Keratinocyte (primary cell): ENCODE measurements around the gene HSP90AB1. TPM values are rescaled to one million over a fixed set of nuclear protein-coding genes. Genes with fewer than 3 reads are reported as not detected.

Source experiments
- DNase-seq: peaks from one replicate; pipeline ENCODE4 v3.0.0-alpha.2; 2011; ENCODE audit warnings: low read depth, missing footprints, low spot score
- FAIRE-seq: peaks from 2 replicates; lab custom pipeline; 2011; peaks lifted over from hg19 to GRCh38; lab: Jason Lieb, UNC
- H2AFZ ChIP-seq: 2 replicates; pipeline ENCODE4 v1.6.0; 2012; ENCODE audit warnings: low read length, control low read depth, inconsistent platforms; ENCODE audit not compliant: control insufficient read depth
- H3K27ac ChIP-seq: 2 replicates; pipeline ENCODE4 v1.5.1; 2011; ENCODE audit warnings: low read length; ENCODE audit not compliant: control insufficient read depth, insufficient read depth
- H3K27me3 ChIP-seq: 3 replicates; pipeline ENCODE4 v1.6.0; 2011; ENCODE audit warnings: low read length; ENCODE audit not compliant: control insufficient read depth, insufficient read depth; ENCODE audit errors: extremely low read depth
- H3K36me3 ChIP-seq, 2 experiments: 2 replicates in 1 of 2; 3 replicates in 1 of 2; pipeline ENCODE4 v1.5.1; 2011; ENCODE audit warnings: low read length in 2 of 2, mild to moderate bottlenecking in 1 of 2; ENCODE audit not compliant: control insufficient read depth in 2 of 2, insufficient read depth in 2 of 2; ENCODE audit errors: extremely low read depth in 1 of 2
- H3K4me1 ChIP-seq: 3 replicates; pipeline ENCODE4 v1.5.1; 2011; ENCODE audit warnings: low read length; ENCODE audit not compliant: control insufficient read depth, insufficient read depth; ENCODE audit errors: extremely low read depth
- H3K4me2 ChIP-seq: 3 replicates; pipeline ENCODE4 v1.6.0; 2011; ENCODE audit warnings: low read depth, low read length; ENCODE audit not compliant: control insufficient read depth, insufficient read depth; ENCODE audit errors: extremely low read depth
- H3K4me3 ChIP-seq, 3 experiments: fragments of 200-600 bp in 1 of 3; sonication (generic) in 1 of 3; 2 replicates in 2 of 3; 3 replicates in 1 of 3; pipeline ENCODE4 v1.5.1; 2011 to 2016; ENCODE audit warnings: low read length in 3 of 3, mild to moderate bottlenecking in 3 of 3, control low read depth in 2 of 3, inconsistent platforms in 1 of 3, low read depth in 1 of 3, mixed read lengths in 1 of 3, mixed run types in 1 of 3, moderate library complexity in 1 of 3; ENCODE audit not compliant: control insufficient read depth in 2 of 3, insufficient read depth in 2 of 3; ENCODE audit errors: extremely low read depth in 1 of 3
- H3K79me2 ChIP-seq: 2 replicates; pipeline ENCODE4 v1.6.0; 2012; ENCODE audit warnings: low read length; ENCODE audit not compliant: control insufficient read depth, insufficient read depth
- H3K9ac ChIP-seq: 3 replicates; pipeline ENCODE4 v1.6.0; 2011; ENCODE audit warnings: low read length; ENCODE audit not compliant: control insufficient read depth, insufficient read depth; ENCODE audit errors: extremely low read depth
- H3K9me1 ChIP-seq: 3 replicates; pipeline ENCODE4 v1.6.0; 2011; ENCODE audit warnings: low read length; ENCODE audit not compliant: control insufficient read depth, insufficient read depth; ENCODE audit errors: extremely low read depth
- H3K9me3 ChIP-seq: 2 replicates; pipeline ENCODE4 v1.5.1; 2012; ENCODE audit warnings: low read depth, low read length; ENCODE audit not compliant: control insufficient read depth
- H4K20me1 ChIP-seq: 3 replicates; pipeline ENCODE4 v1.6.0; 2011; ENCODE audit warnings: low read length; ENCODE audit not compliant: control insufficient read depth, insufficient read depth; ENCODE audit errors: extremely low read depth
- CTCF ChIP-seq, 3 experiments: IDR thresholded peaks in 1 of 3; conservative IDR thresholded peaks in 1 of 3; optimal IDR thresholded peaks in 1 of 3; 2 replicates in 2 of 3; 3 replicates in 1 of 3; pipeline versions ENCODE3 to v1.5.1; 2011; ENCODE audit warnings: low read length in 3 of 3, mild to moderate bottlenecking in 3 of 3, moderate library complexity in 2 of 3, control low read depth in 1 of 3, inconsistent platforms in 1 of 3; ENCODE audit not compliant: insufficient read depth in 2 of 3; ENCODE audit errors: extremely low read depth in 1 of 3
- EZH2 ChIP-seq: IDR thresholded peaks from one replicate; pipeline ENCODE4 v1.6.1; 2012; ENCODE audit warnings: inconsistent platforms, mild to moderate bottlenecking, low read length, moderate library complexity
- dilution Hi-C: fragments of 300-500 bp; cut with MboI; formaldehyde crosslinking; loops from one replicate; pipeline ENCODE4 v1.7.0; 2020; ENCODE audit warnings: low sequenced_read_pairs; ENCODE audit not compliant: extremely low pct_ligation_motif_present
- polyA plus RNA-seq, 5 experiments: library from polyadenylated mRNA; depleted of rRNA in 3 of 5; stranded (reverse) in 3 of 5; stranded (forward) in 1 of 5; unstranded in 1 of 5; fragments of >200 nt; gene quantifications; 1 replicate in 1 of 5; 2 replicates in 3 of 5; 3 replicates in 1 of 5; pipeline versions ENCODE4 v1.2.1 to v1.2.3, GENCODE V29; 2011 to 2012; ENCODE audit warnings: missing spikeins in 2 of 5, low read depth in 1 of 5, low replicate concordance in 1 of 5

The HSP90AB1 gene
- polyA plus RNA-seq, 1 donor (not counting 4 experiments of a cell fraction or from before 2014, with no cell fraction given) = 1,089 TPM

GRCh38 chr6:44207966-44208365 lies 38.9 kb upstream of the HSP90AB1 start:
- dilution Hi-C loops = no loop called here
- DNase-seq = no peak

DNA sequence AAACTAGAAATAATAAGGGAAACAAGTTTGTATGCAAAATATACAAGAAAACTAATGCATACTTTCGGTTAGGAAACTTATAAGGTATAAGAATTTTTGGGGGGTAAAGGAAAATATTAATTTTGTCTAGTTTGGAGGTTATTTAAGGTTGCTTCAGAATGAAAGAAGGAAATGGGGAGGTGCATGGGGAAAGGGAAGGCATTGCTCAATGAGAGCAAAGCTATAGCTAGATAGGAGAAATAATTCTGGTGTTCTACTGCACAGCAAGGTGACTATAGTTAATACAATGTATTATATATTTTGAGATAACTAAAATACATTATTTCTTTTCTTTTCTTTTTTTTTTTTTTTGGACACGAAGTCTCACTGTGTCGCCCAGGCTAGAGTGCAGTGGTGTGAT lies 35.6 kb upstream of the HSP90AB1 start:
- DNase-seq (no peak), FAIRE-seq (no peak)
- H2AFZ ChIP-seq = no peak overlapping the region
- H3K79me2 ChIP-seq = no peaks in the 10 kb centered on the region
- H3K27me3 ChIP-seq = no peaks in the 10 kb centered on the region
- no peak overlapping the region for H3K9ac ChIP-seq
- H3K4me2 ChIP-seq = no peak overlapping the region
- no peak overlapping the region for H3K27ac ChIP-seq
- H3K9me1 ChIP-seq = no peaks in the 10 kb centered on the region
- H3K9me3 ChIP-seq = no peaks in the 10 kb centered on the region
- peaks cover 5% of the 10 kb centered on the region for H3K4me1 ChIP-seq
- no peaks in the 10 kb centered on the region for H3K36me3 ChIP-seq
- no peak for TF ChIP-seq EZH2
- no peak for TF ChIP-seq CTCF (optimal IDR thresholded peaks at IDR 0.05 in 1 of 3, IDR thresholded peaks at IDR 0.05 in 1 of 3, conservative IDR thresholded peaks at IDR 0.05 in 1 of 3; ENCODE audit: extremely low read depth in 1 of 3, insufficient read depth in 2 of 3, low read length in 3 of 3)
- H4K20me1 ChIP-seq = no peaks in the 10 kb centered on the region
- no peak overlapping the region for H3K4me3 ChIP-seq
- dilution Hi-C loops = no loop called here

More at GRCh38 chr6:44207966-44208365, 38.9 kb upstream of the HSP90AB1 start:
- Histone ChIP-seq H3K79me2 (no peaks in the 10 kb centered on the region), H3K4me1 (peaks cover 11% of the 10 kb centered on the region), H2AFZ (no peak overlapping the region), H3K9me3 (no peaks in the 10 kb centered on the region), H3K27me3 (no peaks in the 10 kb centered on the region), H3K27ac (no peak overlapping the region), H3K9me1 (no peaks in the 10 kb centered on the region), H3K9ac (no peak overlapping the region), H3K36me3 (no peaks in the 10 kb centered on the region), H3K4me3 (no peak overlapping the region), H3K4me2 (no peak overlapping the region), H4K20me1 (no peaks in the 10 kb centered on the region)
- TF ChIP-seq CTCF (optimal IDR thresholded peaks at IDR 0.05 in 1 of 3, IDR thresholded peaks at IDR 0.05 in 1 of 3, conservative IDR thresholded peaks at IDR 0.05 in 1 of 3; ENCODE audit: extremely low read depth in 1 of 3, insufficient read depth in 2 of 3, low read length in 3 of 3) = no peak
- TF ChIP-seq EZH2 = no peak
- FAIRE-seq = no peak
